Caco-2 (cell line): ENCODE measurements around the gene TIMM44. TPM values are rescaled to one million over a fixed set of nuclear protein-coding genes. Genes with fewer than 3 reads are reported as not detected.

Experiments
- BruUV-seq: library from RNA; stranded (reverse); fragments of 400-500 nt; replicated peaks from 2 replicates; lab custom pipeline; 2021; lab: Mats Ljungman, UMichigan
- CTCF ChIA-PET: fragments of 300-600 bp; sonication (Branson Sonifier 250); formaldehyde crosslinking; loops from one replicate; lab custom pipeline; 2022; ENCODE audit warnings: antibody characterized with exemption; lab: Charles Lee
- POLR2A ChIA-PET: fragments of 300-600 bp; sonication (Branson Sonifier 250); formaldehyde crosslinking; loops from one replicate; lab custom pipeline; 2022; ENCODE audit warnings: antibody characterized with exemption; lab: Charles Lee
- DNase-seq, 2 experiments: peaks; one replicate each; pipeline versions ENCODE4 v3.0.0 to v3.0.0-alpha.2; 2020 to 2022
- H3K27me3 ChIP-seq: replicated peaks from 2 replicates; pipeline ENCODE4 v1.6.0; 2011; ENCODE audit warnings: low read length; ENCODE audit not compliant: control insufficient read depth, insufficient read depth
- H3K36me3 ChIP-seq: 2 replicates; pipeline ENCODE4 v1.5.1; 2011; ENCODE audit warnings: low read length; ENCODE audit not compliant: control insufficient read depth, insufficient read depth
- H3K4me1 ChIP-seq: fragments of 250-450 bp; sonication (Bioruptor Pico); 2 replicates; pipeline ENCODE4 v1.5.1; 2020; ENCODE audit warnings: mild to moderate bottlenecking
- H3K4me3 ChIP-seq: 2 replicates; pipeline ENCODE4 v1.5.1; 2011; ENCODE audit warnings: low read depth, mild to moderate bottlenecking, control low read depth, low read length
- H3K9me3 ChIP-seq: fragments of 250-450 bp; sonication (Bioruptor Pico); 2 replicates; pipeline ENCODE4 v1.5.1; 2020; ENCODE audit warnings: mild to moderate bottlenecking, moderate library complexity
- H3K27ac Mint-ChIP-seq: one replicate; pipeline ENCODE4 v1.8.0; 2022; ENCODE audit warnings: mixed read lengths; ENCODE audit not compliant: unreplicated experiment
- H3K27me3 Mint-ChIP-seq: one replicate; pipeline ENCODE4 v1.8.0; 2022; ENCODE audit warnings: mixed read lengths; ENCODE audit not compliant: insufficient read depth, unreplicated experiment
- H3K36me3 Mint-ChIP-seq: one replicate; pipeline ENCODE4 v1.8.0; 2022; ENCODE audit warnings: mild to moderate bottlenecking, mixed read lengths; ENCODE audit not compliant: insufficient read depth, unreplicated experiment
- H3K4me1 Mint-ChIP-seq: one replicate; pipeline ENCODE4 v1.8.0; 2022; ENCODE audit warnings: low read depth, mixed read lengths; ENCODE audit not compliant: unreplicated experiment
- H3K4me3 Mint-ChIP-seq: one replicate; pipeline ENCODE4 v1.8.0; 2022; ENCODE audit warnings: mild to moderate bottlenecking, moderate library complexity, mixed read lengths; ENCODE audit not compliant: unreplicated experiment
- H3K9me3 Mint-ChIP-seq: one replicate; pipeline ENCODE4 v1.8.0; 2022; ENCODE audit warnings: mixed read lengths; ENCODE audit not compliant: unreplicated experiment
- CTCF ChIP-seq, 2 experiments: fragments of 200-600 bp in 1 of 2; IDR thresholded peaks; 1 replicate in 1 of 2; 2 replicates in 1 of 2; pipeline versions ENCODE4 v1.5.1 to v1.8.0; 2011 to 2022; ENCODE audit warnings: antibody characterized with exemption in 1 of 2, control low read depth in 1 of 2, inconsistent platforms in 1 of 2, low read depth in 1 of 2, low read length in 1 of 2, mild to moderate bottlenecking in 1 of 2, moderate library complexity in 1 of 2; ENCODE audit not compliant: insufficient read depth in 1 of 2, severe bottlenecking in 1 of 2, unreplicated experiment in 1 of 2
- intact Hi-C: fragments of 100-400 bp; cut with micrococcal nuclease; formaldehyde crosslinking; loops from one replicate; pipeline ENCODE4 v1.10.0; 2022; ENCODE audit not compliant: unreplicated experiment
- total RNA-seq: library from RNA; stranded (reverse); gene quantifications from 2 replicates; pipeline ENCODE4 v1.2.3, GENCODE V29; 2022

The TIMM44 gene
- total RNA-seq, 1 experiment from 2014 or later: 129 TPM

GRCh38 chr19:7926727-7927604 lies 16.5 kb downstream of the TIMM44 start:
- TF ChIP-seq CTCF (IDR thresholded peaks at IDR 0.05; ENCODE audit: insufficient read depth in 1 of 2, low read depth in 1 of 2, low read length in 1 of 2, severe bottlenecking in 1 of 2, unreplicated experiment in 1 of 2): no peak
- Histone ChIP-seq H3K4me1 (peaks cover 16% of the 10 kb centered on the region), H3K4me3 (no peak overlapping the region), H3K36me3 (no peaks in the 10 kb centered on the region; the same call in 1 of the 2 replicates), H3K27me3 (no peaks in the 10 kb centered on the region), H3K9me3 (no peaks in the 10 kb centered on the region)
- DNase-seq: no peak
- CTCF ChIA-PET: interaction anchor here (0.7 to 1.8 kb wide), 2 partner anchors 9 to 65 kb away, joined by 4 read pairs; no protein-coding TSS in a partner anchor
- Mint-ChIP-seq H3K27me3 (no peaks in the 10 kb centered on the region), H3K4me3 (peak overlapping the region; percentile 78), H3K9me3 (no peaks in the 10 kb centered on the region), H3K27ac (peak overlapping the region; percentile 86), H3K4me1 (peaks cover 10% of the 10 kb centered on the region), H3K36me3 (peaks cover 69% of the 10 kb centered on the region)
- BruUV-seq: no TSS peak
- intact Hi-C loops: no loop called here
- POLR2A ChIA-PET: no interaction called here

GRCh38 chr19:7926021-7926726 lies 17.3 kb downstream of the TIMM44 start, which contains the start of gene CTXN1:
Gene CTXN1 (minus strand): TSS chr19:7926135. CDS start chr19:7925538, 597 bp downstream.
- Mint-ChIP-seq H3K4me1 (peaks cover 10% of the 10 kb centered on the region), H3K36me3 (peaks cover 62% of the 10 kb centered on the region), H3K9me3 (no peaks in the 10 kb centered on the region), H3K4me3 (peak within 1 kb of the TSS; percentile 82), H3K27me3 (no peaks in the 10 kb centered on the region), H3K27ac (peak within 1 kb of the TSS; percentile 86)
- no TSS peak for BruUV-seq
- Histone ChIP-seq H3K4me1 (peaks cover 19% of the 10 kb centered on the region), H3K9me3 (no peaks in the 10 kb centered on the region), H3K27me3 (no peaks in the 10 kb centered on the region), H3K4me3 (peak within 1 kb of the TSS; percentile 44), H3K36me3 (no peaks in the 10 kb centered on the region)
- no peak for TF ChIP-seq CTCF (IDR thresholded peaks at IDR 0.05; ENCODE audit: insufficient read depth in 1 of 2, low read depth in 1 of 2, low read length in 1 of 2, severe bottlenecking in 1 of 2, unreplicated experiment in 1 of 2)
- peak; percentile 69 to 86 for DNase-seq
- intact Hi-C loops: no loop called here
- ChIA-PET CTCF (interaction anchor here (0.7 to 1.8 kb wide), 2 partner anchors 8 to 64 kb away, joined by 4 read pairs; no protein-coding TSS in a partner anchor), POLR2A (no interaction called here)

DNA sequence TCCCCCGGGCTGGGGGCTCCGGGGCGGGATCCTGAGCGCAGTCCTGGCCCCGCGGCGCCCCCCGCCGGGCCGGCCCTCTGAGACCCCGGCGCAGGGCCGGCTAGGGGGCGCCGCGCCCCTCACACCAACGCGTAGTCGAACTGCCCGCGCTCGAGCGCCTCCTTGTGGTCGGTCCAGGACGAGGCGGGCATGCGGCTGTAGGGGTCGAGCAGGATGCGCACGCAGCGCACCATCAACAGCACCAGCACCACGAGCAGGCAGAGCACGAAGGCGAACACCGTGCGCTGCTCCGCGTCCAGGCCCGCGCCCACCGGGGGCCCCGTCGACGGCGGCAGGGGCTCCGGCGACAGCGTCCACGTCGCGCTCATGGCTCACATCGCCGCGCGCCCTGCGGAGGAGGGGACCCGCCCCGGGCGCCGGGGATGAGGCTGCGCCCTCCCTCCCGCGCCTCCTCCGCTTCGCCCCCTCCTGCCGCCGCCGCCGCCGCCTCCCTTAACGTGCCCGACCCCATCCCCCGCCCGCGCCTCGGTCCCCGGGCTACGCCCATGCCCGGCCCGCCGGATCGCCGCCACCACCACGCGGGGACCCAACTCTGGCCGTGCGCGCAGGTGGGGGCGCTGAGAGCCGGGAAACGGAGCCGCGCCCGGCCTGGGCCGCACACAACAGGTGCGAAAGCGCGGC lies 18.2 kb downstream of the TIMM44 start:
- H3K27ac Mint-ChIP-seq: no peak overlapping the region
- Histone ChIP-seq H3K9me3 (no peaks in the 10 kb centered on the region), H3K4me3 (peak overlapping the region; percentile 28), H3K36me3 (no peaks in the 10 kb centered on the region), H3K4me1 (peaks cover 23% of the 10 kb centered on the region), H3K27me3 (no peaks in the 10 kb centered on the region)
- CTCF ChIA-PET: no interaction called here
- no peaks in the 10 kb centered on the region for H3K9me3 Mint-ChIP-seq
- peaks cover 59% of the 10 kb centered on the region for H3K36me3 Mint-ChIP-seq
- peak; percentile 84 for TF ChIP-seq CTCF (IDR thresholded peaks at IDR 0.05; ENCODE audit: insufficient read depth in 1 of 2, low read depth in 1 of 2, low read length in 1 of 2, severe bottlenecking in 1 of 2, unreplicated experiment in 1 of 2)
- no TSS peak for BruUV-seq
- peaks cover 10% of the 10 kb centered on the region for H3K4me1 Mint-ChIP-seq
- intact Hi-C loops: loop anchor here (1.0 kb wide), 1 partner anchor 72 kb away; no protein-coding TSS in a partner anchor
- H3K27me3 Mint-ChIP-seq: no peaks in the 10 kb centered on the region
- peak overlapping the region; percentile 82 for H3K4me3 Mint-ChIP-seq
- DNase-seq: peak; percentile 72 to 85
- POLR2A ChIA-PET: no interaction called here
